ENCODE results near the gene RANBP3L. TPM values are rescaled to one million over a fixed set of nuclear protein-coding genes. Genes with fewer than 3 reads are reported as not detected.

Gene RANBP3L
- polyA plus RNA-seq, 2 of the 4 experiments (the other 2 are of a cell fraction), result not detected

- H3K4me3 ChIP-seq, result no peak overlapping the region
- FAIRE-seq (no peak), ATAC-seq (peak; percentile 80 to 84; a peak in 5 of 6 replicates), DNase-seq (ENCODE audit: low read depth in 1 of 2, low spot score in 1 of 2) (peak in 1 of 2 experiments; percentile 36)
- H3K4me1 ChIP-seq, result no peaks in the 10 kb centered on the region
- no peaks in the 10 kb centered on the region for H3K9me3 ChIP-seq
- POLR2A ChIA-PET, result no interaction called here
- WGBS (ENCODE audit: missing lambda C conversion rate), result 13% methylated on average over 4 of the region's 4 CpGs
- H3K27ac ChIP-seq, result no peak overlapping the region
- TF ChIP-seq CHD2 (IDR thresholded peaks at IDR 0.05; ENCODE audit: low read length, partially characterized antibody) (no peak), PBX3 (IDR thresholded peaks at IDR 0.05) (no peak), ATOH8 (CRISPR knock-in tag; IDR thresholded peaks at IDR 0.05; ENCODE audit: low read depth) (no peak), ZC3H11A (IDR thresholded peaks at IDR 0.05) (no peak), POLR2AphosphoS2 (conservative IDR thresholded peaks at IDR 0.05; ENCODE audit: low read length) (no peak), EHMT2 (IDR thresholded peaks at IDR 0.05; ENCODE audit: low read depth) (no peak), NPAS2 (CRISPR knock-in tag; IDR thresholded peaks at IDR 0.05; ENCODE audit: borderline replicate concordance) (no peak), RCOR1 (IDR thresholded peaks at IDR 0.05; ENCODE audit: low read depth, low read length) (no peak), HDAC2 (IDR thresholded peaks at IDR 0.05) (no peak), KDM1A (IDR thresholded peaks at IDR 0.05; ENCODE audit: low read depth) (no peak), SREBF2 (IDR thresholded peaks at IDR 0.05) (no peak), E2F6 (IDR thresholded peaks at IDR 0.05; ENCODE audit: borderline replicate concordance, low read depth) (no peak), ELK1 (IDR thresholded peaks at IDR 0.05; ENCODE audit: low read depth, low read length) (no peak), RAD21 (conservative IDR thresholded peaks at IDR 0.05 in 1 of 2, IDR thresholded peaks at IDR 0.05 in 1 of 2) (peak; percentile 71 to 73), RFX5 (IDR thresholded peaks at IDR 0.05) (no peak), CTCF (IDR thresholded peaks at IDR 0.05) (peak; percentile 72), TP53 (CRISPR knock-in tag; IDR thresholded peaks at IDR 0.05) (no peak), TFCP2L1 (CRISPR knock-in tag; IDR thresholded peaks at IDR 0.05) (no peak), POLR2A (IDR thresholded peaks at IDR 0.05; ENCODE audit: low read length) (no peak), SMC3 (IDR thresholded peaks at IDR 0.05) (peak; percentile 64), CHD4 (IDR thresholded peaks at IDR 0.05; ENCODE audit: borderline replicate concordance) (no peak), NFE2L2 (conservative IDR thresholded peaks at IDR 0.05; ENCODE audit: low read length) (no peak), HOXB5 (CRISPR knock-in tag; IDR thresholded peaks at IDR 0.05) (no peak)
- CTCF ChIA-PET, result interaction anchor here (0.6 to 3.2 kb wide), 22 partner anchors 8 to 226 kb away, joined by 3 to 15 read pairs (median 4); partner anchors contain the start of gene NADK2
- no peak overlapping the region for H3K4me2 ChIP-seq
These were observed 4.0 kb upstream of the RANBP3L start for GRCh38 chr5:36305571-36306326.

All from A549 (cell line).